MM.1S (cell line): Measurements from ENCODE around the gene RGL3.

Source experiments
- DNase-seq: peaks from one replicate; pipeline ENCODE4 v3.0.0-alpha.2; 2015
- H2AFZ ChIP-seq: fragments of 300-600 bp; sonication (generic); 2 replicates; pipeline ENCODE4 v1.6.0; 2016; ENCODE audit warnings: antibody characterized with exemption, low read length
- H3F3A ChIP-seq: fragments of 300-600 bp; sonication (generic); 2 replicates; pipeline ENCODE4 v1.6.1; 2016; ENCODE audit warnings: mild to moderate bottlenecking, antibody characterized with exemption, low read length, moderate library complexity, mixed read lengths; ENCODE audit not compliant: insufficient read depth
- H3K27ac ChIP-seq: fragments of 300-600 bp; sonication (generic); 2 replicates; pipeline ENCODE4 v1.5.1; 2016; ENCODE audit warnings: mild to moderate bottlenecking, low read length
- H3K27me3 ChIP-seq: fragments of 300-600 bp; sonication (generic); replicated peaks from 2 replicates; pipeline ENCODE4 v1.6.0; 2016; ENCODE audit warnings: low read length; ENCODE audit not compliant: insufficient read depth
- H3K36me3 ChIP-seq: fragments of 300-600 bp; sonication (generic); replicated peaks from 2 replicates; pipeline ENCODE4 v1.6.1; 2016; ENCODE audit warnings: mild to moderate bottlenecking, low read length, mixed read lengths; ENCODE audit not compliant: insufficient read depth
- H3K4me1 ChIP-seq: fragments of 300-600 bp; sonication (generic); 2 replicates; pipeline ENCODE4 v1.6.1; 2016; ENCODE audit warnings: low read length, mixed read lengths
- H3K4me2 ChIP-seq: fragments of 300-600 bp; sonication (generic); 2 replicates; pipeline ENCODE4 v1.6.0; 2016; ENCODE audit warnings: low read depth, low read length
- H3K4me3 ChIP-seq: fragments of 300-600 bp; sonication (generic); 2 replicates; pipeline ENCODE4 v1.5.1; 2016; ENCODE audit warnings: low read length, mixed read lengths
- H3K79me2 ChIP-seq: fragments of 300-600 bp; sonication (generic); 2 replicates; pipeline ENCODE4 v1.6.1; 2016; ENCODE audit warnings: mixed run types, low read length, mixed read lengths
- H3K9ac ChIP-seq: fragments of 300-600 bp; sonication (generic); 2 replicates; pipeline ENCODE4 v1.6.1; 2016; ENCODE audit warnings: low read length, mixed read lengths
- H3K9me2 ChIP-seq: fragments of 300-600 bp; sonication (generic); replicated peaks from 2 replicates; pipeline ENCODE4 v1.6.1; 2016; ENCODE audit warnings: mild to moderate bottlenecking, low read length, mixed read lengths; ENCODE audit not compliant: insufficient read depth
- H3K9me3 ChIP-seq: fragments of 300-600 bp; sonication (generic); replicated peaks from 2 replicates; pipeline ENCODE4 v1.6.1; 2016; ENCODE audit warnings: mild to moderate bottlenecking, low read length, mixed read lengths; ENCODE audit not compliant: insufficient read depth
- H4K20me1 ChIP-seq: fragments of 300-600 bp; sonication (generic); 2 replicates; pipeline ENCODE4 v1.6.1; 2016; ENCODE audit warnings: mild to moderate bottlenecking, low read length, moderate library complexity, mixed read lengths; ENCODE audit not compliant: insufficient read depth
- CTCF ChIP-seq: fragments of 300-600 bp; sonication (generic); IDR thresholded peaks from 2 replicates; pipeline ENCODE4 v1.5.1; 2016; ENCODE audit warnings: antibody characterized with exemption, low read length, mixed read lengths
- EZH2 ChIP-seq: fragments of 300-600 bp; sonication (generic); optimal IDR thresholded peaks from 2 replicates; pipeline ENCODE3; 2017; ENCODE audit warnings: low read depth, mild to moderate bottlenecking, antibody characterized with exemption, low read length, mixed read lengths
- EZH2phosphoT487 ChIP-seq: fragments of 300-600 bp; sonication (generic); IDR thresholded peaks from 2 replicates; pipeline ENCODE4 v1.6.1; 2018; ENCODE audit warnings: antibody characterized with exemption, low read length

RGL3 gene

GRCh38 chr19:11390933-11391680 lies 28.0 kb downstream of the RGL3 start:
- H3K4me2 ChIP-seq: no peak overlapping the region
- no peaks in the 10 kb centered on the region for H3K4me1 ChIP-seq
- H4K20me1 ChIP-seq: no peaks in the 10 kb centered on the region
- TF ChIP-seq EZH2phosphoT487 (no peak), EZH2 (no peak), CTCF (no peak)
- H3K27ac ChIP-seq: no peak overlapping the region
- no peak overlapping the region for H2AFZ ChIP-seq
- H3K9me3 ChIP-seq: no peaks in the 10 kb centered on the region
- H3K4me3 ChIP-seq: no peak overlapping the region
- no peak for DNase-seq
- no peaks in the 10 kb centered on the region for H3K79me2 ChIP-seq
- peaks cover 57% of the 10 kb centered on the region for H3K27me3 ChIP-seq
- no peaks in the 10 kb centered on the region for H3F3A ChIP-seq
- H3K9me2 ChIP-seq: no peaks in the 10 kb centered on the region
- no peak overlapping the region for H3K9ac ChIP-seq
- H3K36me3 ChIP-seq: no peaks in the 10 kb centered on the region

- H2AFZ ChIP-seq: no peak overlapping the region
- no peak overlapping the region for H3K9ac ChIP-seq
- no peaks in the 10 kb centered on the region for H3K9me3 ChIP-seq
- no peak for TF ChIP-seq EZH2phosphoT487
- no peak for TF ChIP-seq EZH2
- no peak for TF ChIP-seq CTCF
- no peak overlapping the region for H3K27ac ChIP-seq
- H4K20me1 ChIP-seq: no peaks in the 10 kb centered on the region
- no peak overlapping the region for H3K4me2 ChIP-seq
- no peaks in the 10 kb centered on the region for H3F3A ChIP-seq
- H3K27me3 ChIP-seq: peaks cover 56% of the 10 kb centered on the region
- no peak for DNase-seq
- no peak overlapping the region for H3K4me3 ChIP-seq
- H3K79me2 ChIP-seq: no peaks in the 10 kb centered on the region
- H3K9me2 ChIP-seq: no peaks in the 10 kb centered on the region
- H3K4me1 ChIP-seq: no peaks in the 10 kb centered on the region
- no peaks in the 10 kb centered on the region for H3K36me3 ChIP-seq
Measured at GRCh38 chr19:11390359-11390758, 28.8 kb downstream of the RGL3 start.

- Histone ChIP-seq H3K4me2 (no peak overlapping the region), H3K36me3 (no peaks in the 10 kb centered on the region), H2AFZ (no peak overlapping the region), H4K20me1 (no peaks in the 10 kb centered on the region), H3K79me2 (no peaks in the 10 kb centered on the region), H3K9me3 (no peaks in the 10 kb centered on the region), H3K4me1 (peaks cover 11% of the 10 kb centered on the region; the same call in 1 of the 2 replicates), H3K27ac (no peak overlapping the region), H3K4me3 (no peak overlapping the region), H3K9me2 (no peaks in the 10 kb centered on the region), H3K27me3 (peaks cover 51% of the 10 kb centered on the region), H3F3A (no peaks in the 10 kb centered on the region), H3K9ac (no peak overlapping the region)
- DNase-seq: no peak
- TF ChIP-seq CTCF (no peak), EZH2phosphoT487 (no peak)
Measured at GRCh38 chr19:11387162-11388034, 31.7 kb downstream of the RGL3 start.
